Ovary (tissue), 9 donors: ENCODE results near the gene TAF13. TPM values are rescaled to one million over a fixed set of nuclear protein-coding genes. Genes with fewer than 3 reads are reported as not detected.
"Not testable (repeated sequence)": the region's sequence is repeated elsewhere in the genome, so short reads cannot be mapped to it uniquely, and the experiment has no call there.

Source experiments
- DNase-seq, 5 donors: peaks; one replicate each; pipeline ENCODE4 v3.0.0-alpha.2; 2019 to 2020
- H3K27ac ChIP-seq, 2 donors: fragments of 200-600 bp; one replicate each; pipeline versions ENCODE4 v1.5.1 to v1.8.0; 2019 to 2022
- H3K27me3 ChIP-seq: fragments of 200-600 bp; one replicate; pipeline ENCODE4 v1.8.0; 2022
- H3K36me3 ChIP-seq: fragments of 200-600 bp; sonication (generic); one replicate; pipeline ENCODE4 v1.5.1; 2019
- H3K4me1 ChIP-seq: one replicate; pipeline ENCODE4 v1.8.1; 2013; ENCODE audit warnings: mild to moderate bottlenecking, moderate library complexity; ENCODE audit not compliant: insufficient read depth
- H3K4me3 ChIP-seq: fragments of 200-600 bp; sonication (generic); one replicate; pipeline ENCODE4 v1.5.1; 2017
- H3K9me3 ChIP-seq, 2 donors: fragments of 200-600 bp in 1 of 2; sonication (generic) in 1 of 2; one replicate each; pipeline versions ENCODE4 v1.5.1 to v1.8.1; 2013 to 2019; ENCODE audit warnings: mild to moderate bottlenecking in 1 of 2, moderate library complexity in 1 of 2
- CTCF ChIP-seq, 3 donors: fragments of 450-650 bp in 2 of 3; fragments of 200-600 bp in 1 of 3; IDR thresholded peaks; one replicate each; pipeline versions ENCODE4 v1.5.1 to v1.8.0; 2016 to 2022; ENCODE audit warnings: antibody characterized with exemption in 3 of 3, mild to moderate bottlenecking in 1 of 3
- EP300 ChIP-seq: sonication (generic); formaldehyde crosslinking; IDR thresholded peaks from one replicate; pipeline ENCODE4 v1.6.1; 2017; ENCODE audit warnings: antibody characterized with exemption
- POLR2A ChIP-seq: fragments of 450-650 bp; IDR thresholded peaks from one replicate; pipeline ENCODE4 v1.6.1; 2017; ENCODE audit warnings: antibody characterized with exemption, mild to moderate bottlenecking, moderate library complexity
- WGBS, 3 donors: extraction: QIAGEN DNeasy Blood & Tissue Kit in 1 of 3; methylation state at CpG; one replicate each; pipeline versions ENCODE4 v1.1.5 to v1.1.7; 2013 to 2017; 5-methylcytosine and 5-hydroxymethylcytosine counted together
- intact Hi-C, 4 donors: fragments of 100-400 bp; cut with DNase I; formaldehyde crosslinking; loops; one replicate each; pipeline versions ENCODE4 v1.11.0 to v1.15.1; 2022 to 2023
- polyA plus RNA-seq, 2 donors: library from polyadenylated mRNA; stranded (reverse); fragments of 200-250 nt in 1 of 2; fragments of 350-450 nt in 1 of 2; fragmentation: Illumina TruSeq in 1 of 2; extraction: RNeasy Lipid Tissue Mini Kit (QIAGEN cat#74804) in 1 of 2; gene quantifications; one replicate each; pipeline ENCODE4 v1.2.3, GENCODE V29; 2013 to 2014
- total RNA-seq, 7 donors: library from RNA; depleted of rRNA in 2 of 7; stranded (reverse); fragments of >200 nt in 2 of 7; fragmentation: NEBNext Ultra II Directional in 3 of 7; extraction: Animal tissue kit (Norgen Biotek cat#: 25700) in 3 of 7; gene quantifications; one replicate each; pipeline versions ENCODE4 v1.1.0 to v1.2.4, GENCODE V29; 2016 to 2023
- donor health status: DM: no; HTN: no; CAD: no; lungs with moderate emphysema.
- donor health status: DM: no; HTN: no; CAD: no.
- donor health status: Bipolar disorder and iron deficiency.
- donor health status: DM: yes; HTN: yes; CAD: no.
- donor health status: DM: no; HTN: no; CAD: no.
- donor health status: DM: yes; HTN: yes; CAD: no.

The TAF13 gene
- total and polyA plus RNA-seq, 9 donors, result 6.6 to 29.2 (median 19.5) TPM

GRCh38 chr1:109041621-109042468 lies 34.0 kb downstream of the TAF13 start, which contains the start of gene WDR47:
TSS of gene WDR47 (minus strand) at chr1:109042102. CDS start at chr1:109023512, 18,590 bp downstream.
- 1% methylated on average over 33 to 89 of the region's 90 CpGs for WGBS, 3 donors
- Histone ChIP-seq H3K9me3 (no peaks in the 10 kb centered on the region), H3K4me1 (no peaks in the 10 kb centered on the region), H3K27me3 (no peaks in the 10 kb centered on the region), H3K4me3 (peak within 1 kb of the TSS; percentile 93), H3K36me3 (no peaks in the 10 kb centered on the region), H3K27ac (peak within 1 kb of the TSS in 1 of 2 donors; percentile 48)
- intact Hi-C loops, result loop anchor here in 1 of 4 donors (5.0 kb wide), 2 partner anchors 35 to 55 kb away; partner anchors contain the start of gene TAF13
- TF ChIP-seq EP300, result no peak
- TF ChIP-seq POLR2A, result peak; percentile 78
- peak; percentile 91 to 95 (median 92) for DNase-seq

GRCh38 chr1:109040989-109041620 lies 34.7 kb downstream of the TAF13 start:
- no peaks in the 10 kb centered on the region for H3K4me1 ChIP-seq
- peak in 3 of 5 donors; percentile 18 to 50 (median 28) for DNase-seq
- H3K9me3 ChIP-seq, result no peaks in the 10 kb centered on the region
- H3K27me3 ChIP-seq, result no peaks in the 10 kb centered on the region
- intact Hi-C loops, result loop anchor here in 1 of 4 donors (5.0 kb wide), 2 partner anchors 36 to 56 kb away; partner anchors contain the start of gene TAF13
- no peaks in the 10 kb centered on the region for H3K36me3 ChIP-seq
- 0 to 1% (median 0%) methylated on average over 34 to 44 of the region's 44 CpGs for WGBS, 3 donors
- TF ChIP-seq CTCF (IDR thresholded peaks at IDR 0.05) (no peak), EP300 (no peak), POLR2A (no peak)
- H3K4me3 ChIP-seq, result peak overlapping the region; percentile 93
- H3K27ac ChIP-seq, result no peak overlapping the region

- Histone ChIP-seq H3K4me3 (peak overlapping the region; percentile 93), H3K27me3 (no peaks in the 10 kb centered on the region), H3K4me1 (no peaks in the 10 kb centered on the region), H3K36me3 (no peaks in the 10 kb centered on the region), H3K9me3 (no peaks in the 10 kb centered on the region), H3K27ac (no peak overlapping the region)
- no peak for TF ChIP-seq POLR2A
- no peak for TF ChIP-seq EP300
- DNase-seq, result no peak
- intact Hi-C loops, result loop anchor here in 1 of 4 donors (5.0 kb wide), 2 partner anchors 37 to 57 kb away; partner anchors contain the start of gene TAF13
- 17 to 28% (median 20%) methylated on average over 3 of the region's 3 CpGs for WGBS, 3 donors
These were observed 35.2 kb downstream of the TAF13 start for GRCh38 chr1:109040627-109040988.

- H3K4me1 ChIP-seq, result no peaks in the 10 kb centered on the region
- H3K4me3 ChIP-seq, result no peak overlapping the region
- intact Hi-C loops, result no loop called here
- H3K27ac ChIP-seq, result no peak overlapping the region
- no peaks in the 10 kb centered on the region for H3K36me3 ChIP-seq
- DNase-seq, result no peak
- H3K27me3 ChIP-seq, result no peaks in the 10 kb centered on the region
- TF ChIP-seq CTCF (IDR thresholded peaks at IDR 0.05), result no peak
- no peak for TF ChIP-seq EP300
- no peak for TF ChIP-seq POLR2A
- H3K9me3 ChIP-seq, result no peaks in the 10 kb centered on the region
- WGBS, 3 donors, result 91 to 97% (median 93%) methylated on average over 2 of the region's 2 CpGs
These were observed 41.4 kb downstream of the TAF13 start for GRCh38 chr1:109034382-109034781.

GRCh38 chr1:109029493-109029892 lies 46.3 kb downstream of the TAF13 start:
- 93 to 98% (median 94%) methylated on average over 8 of the region's 8 CpGs for WGBS, 3 donors
- not testable (repeated sequence) for DNase-seq, H3K9me3 ChIP-seq, H3K4me1 ChIP-seq, H3K4me3 ChIP-seq, H3K36me3 ChIP-seq, H3K27ac ChIP-seq, H3K27me3 ChIP-seq
- intact Hi-C loops, result loop anchor here in 1 of 4 donors (10.0 kb wide), 1 partner anchor 85 kb away; the partner anchor contains the start of gene ELAPOR1
